ENCODE results near the gene ATP1A3. TPM values are rescaled to one million over a fixed set of nuclear protein-coding genes. Genes with fewer than 3 reads are reported as not detected.
A peak's percentile ranks its signal among the peaks of the same experiment; 100 is the strongest.
"Not testable (repeated sequence)": the region's sequence is repeated elsewhere in the genome, so short reads cannot be mapped to it uniquely, and the experiment has no call there.

Gene ATP1A3
- polyA plus RNA-seq (2013, experiment 1 of 4): 5.3 TPM
- 4.4 TPM for polyA plus RNA-seq (2013, experiment 2 of 4)
- 5.1 TPM for polyA plus RNA-seq (2013, experiment 3 of 4)
- 5.5 TPM for polyA plus RNA-seq (2013, experiment 4 of 4)

GRCh38 chr19:41993612-41994483 lies at the start of gene ATP1A3:
ATP1A3 (minus strand) TSS chr19:41994230; CDS start chr19:41994076, 154 bp downstream.
- H3K4me3 ChIP-seq (ENCODE audit: insufficient read depth, low read depth, low read length): peak within 1 kb of the TSS; percentile 43
- H3K9me3 ChIP-seq (ENCODE audit: control insufficient read depth, low read length): no peaks in the 10 kb centered on the region
- H3K4me1 ChIP-seq (ENCODE audit: control insufficient read depth, insufficient read depth, low read length): peaks cover 5% of the 10 kb centered on the region
- WGBS, 2 experiments: 2% methylated on average over 84 of the region's 84 CpGs
- H3K36me3 ChIP-seq (ENCODE audit: control insufficient read depth, insufficient read depth, low read length): no peaks in the 10 kb centered on the region
- peaks cover 71% of the 10 kb centered on the region for H3K27me3 ChIP-seq (ENCODE audit: control insufficient read depth, insufficient read depth, low read length, poor library complexity, severe bottlenecking)
- no peak within 1 kb of the TSS for H3K27ac ChIP-seq (ENCODE audit: insufficient read depth, low read depth, low read length, poor library complexity, severe bottlenecking)

GRCh38 chr19:42042455-42043170 lies 48.6 kb upstream of the ATP1A3 start:
- Histone ChIP-seq H3K9me3 (ENCODE audit: control insufficient read depth, low read length) (no peaks in the 10 kb centered on the region), H3K27ac (ENCODE audit: insufficient read depth, low read depth, low read length, poor library complexity, severe bottlenecking) (no peak overlapping the region), H3K27me3 (ENCODE audit: control insufficient read depth, insufficient read depth, low read length, poor library complexity, severe bottlenecking) (no peaks in the 10 kb centered on the region), H3K4me3 (ENCODE audit: insufficient read depth, low read depth, low read length) (no peak overlapping the region), H3K36me3 (ENCODE audit: control insufficient read depth, insufficient read depth, low read length) (peaks cover 17% of the 10 kb centered on the region), H3K4me1 (ENCODE audit: control insufficient read depth, insufficient read depth, low read length) (no peaks in the 10 kb centered on the region)
- WGBS, 2 experiments: 97% methylated on average over 30 of the region's 30 CpGs

GRCh38 chr19:42040491-42040890 lies 46.5 kb upstream of the ATP1A3 start:
- not testable (repeated sequence) for H3K4me3 ChIP-seq (ENCODE audit: insufficient read depth, low read depth, low read length); H3K9me3 ChIP-seq (ENCODE audit: control insufficient read depth, low read length); H3K27ac ChIP-seq (ENCODE audit: insufficient read depth, low read depth, low read length, poor library complexity, severe bottlenecking); H3K4me1 ChIP-seq (ENCODE audit: control insufficient read depth, insufficient read depth, low read length); H3K27me3 ChIP-seq (ENCODE audit: control insufficient read depth, insufficient read depth, low read length, poor library complexity, severe bottlenecking)
- WGBS, 2 experiments: 96% methylated on average over 9 of the region's 9 CpGs
- peaks cover 17% of the 10 kb centered on the region for H3K36me3 ChIP-seq (ENCODE audit: control insufficient read depth, insufficient read depth, low read length)

GRCh38 chr19:42040031-42040430 lies 46.0 kb upstream of the ATP1A3 start:
- no peak overlapping the region for H3K27ac ChIP-seq (ENCODE audit: insufficient read depth, low read depth, low read length, poor library complexity, severe bottlenecking)
- H3K27me3 ChIP-seq (ENCODE audit: control insufficient read depth, insufficient read depth, low read length, poor library complexity, severe bottlenecking): no peaks in the 10 kb centered on the region
- H3K36me3 ChIP-seq (ENCODE audit: control insufficient read depth, insufficient read depth, low read length): peaks cover 17% of the 10 kb centered on the region
- H3K4me1 ChIP-seq (ENCODE audit: control insufficient read depth, insufficient read depth, low read length): no peaks in the 10 kb centered on the region
- no peak overlapping the region for H3K4me3 ChIP-seq (ENCODE audit: insufficient read depth, low read depth, low read length)
- H3K9me3 ChIP-seq (ENCODE audit: control insufficient read depth, low read length): no peaks in the 10 kb centered on the region

GRCh38 chr19:42038666-42039065 lies 44.6 kb upstream of the ATP1A3 start:
- Histone ChIP-seq H3K27ac (ENCODE audit: insufficient read depth, low read depth, low read length, poor library complexity, severe bottlenecking) (no peak overlapping the region), H3K36me3 (ENCODE audit: control insufficient read depth, insufficient read depth, low read length) (peaks cover 17% of the 10 kb centered on the region), H3K4me3 (ENCODE audit: insufficient read depth, low read depth, low read length) (no peak overlapping the region), H3K9me3 (ENCODE audit: control insufficient read depth, low read length) (no peaks in the 10 kb centered on the region), H3K27me3 (ENCODE audit: control insufficient read depth, insufficient read depth, low read length, poor library complexity, severe bottlenecking) (no peaks in the 10 kb centered on the region), H3K4me1 (ENCODE audit: control insufficient read depth, insufficient read depth, low read length) (no peaks in the 10 kb centered on the region)
- WGBS, 2 experiments: 95 to 96% methylated on average over 6 of the region's 6 CpGs

- H3K4me1 ChIP-seq (ENCODE audit: control insufficient read depth, insufficient read depth, low read length): peaks cover 2% of the 10 kb centered on the region
- no peaks in the 10 kb centered on the region for H3K9me3 ChIP-seq (ENCODE audit: control insufficient read depth, low read length)
- 92% methylated on average over 5 of the region's 5 CpGs for WGBS, 2 experiments
- H3K27ac ChIP-seq (ENCODE audit: insufficient read depth, low read depth, low read length, poor library complexity, severe bottlenecking): no peak overlapping the region
- peaks cover 15% of the 10 kb centered on the region for H3K36me3 ChIP-seq (ENCODE audit: control insufficient read depth, insufficient read depth, low read length)
- H3K4me3 ChIP-seq (ENCODE audit: insufficient read depth, low read depth, low read length): no peak overlapping the region
- H3K27me3 ChIP-seq (ENCODE audit: control insufficient read depth, insufficient read depth, low read length, poor library complexity, severe bottlenecking): no peaks in the 10 kb centered on the region
These were observed 43.6 kb upstream of the ATP1A3 start for GRCh38 chr19:42037649-42038048.

GRCh38 chr19:42034640-42035391 lies 40.8 kb upstream of the ATP1A3 start:
- not testable (repeated sequence) for H3K9me3 ChIP-seq (ENCODE audit: control insufficient read depth, low read length); H3K27ac ChIP-seq (ENCODE audit: insufficient read depth, low read depth, low read length, poor library complexity, severe bottlenecking); H3K4me1 ChIP-seq (ENCODE audit: control insufficient read depth, insufficient read depth, low read length); H3K4me3 ChIP-seq (ENCODE audit: insufficient read depth, low read depth, low read length); H3K27me3 ChIP-seq (ENCODE audit: control insufficient read depth, insufficient read depth, low read length, poor library complexity, severe bottlenecking); H3K36me3 ChIP-seq (ENCODE audit: control insufficient read depth, insufficient read depth, low read length)
- WGBS, 2 experiments: 65 to 66% methylated on average over 16 to 17 of the region's 17 CpGs

GRCh38 chr19:42033413-42033812 lies 39.4 kb upstream of the ATP1A3 start:
- H3K4me1 ChIP-seq (ENCODE audit: control insufficient read depth, insufficient read depth, low read length): peaks cover 4% of the 10 kb centered on the region
- no peaks in the 10 kb centered on the region for H3K9me3 ChIP-seq (ENCODE audit: control insufficient read depth, low read length)
- H3K27me3 ChIP-seq (ENCODE audit: control insufficient read depth, insufficient read depth, low read length, poor library complexity, severe bottlenecking): no peaks in the 10 kb centered on the region
- H3K27ac ChIP-seq (ENCODE audit: insufficient read depth, low read depth, low read length, poor library complexity, severe bottlenecking): no peak overlapping the region
- H3K36me3 ChIP-seq (ENCODE audit: control insufficient read depth, insufficient read depth, low read length): peaks cover 4% of the 10 kb centered on the region
- no peak overlapping the region for H3K4me3 ChIP-seq (ENCODE audit: insufficient read depth, low read depth, low read length)
- 96% methylated on average over 5 of the region's 5 CpGs for WGBS, 2 experiments

GRCh38 chr19:42032431-42032830 lies 38.4 kb upstream of the ATP1A3 start:
- H3K27ac ChIP-seq (ENCODE audit: insufficient read depth, low read depth, low read length, poor library complexity, severe bottlenecking): no peak overlapping the region
- H3K4me3 ChIP-seq (ENCODE audit: insufficient read depth, low read depth, low read length): no peak overlapping the region
- H3K9me3 ChIP-seq (ENCODE audit: control insufficient read depth, low read length): no peaks in the 10 kb centered on the region
- no peaks in the 10 kb centered on the region for H3K27me3 ChIP-seq (ENCODE audit: control insufficient read depth, insufficient read depth, low read length, poor library complexity, severe bottlenecking)
- WGBS, 2 experiments: 52% methylated on average over 5 of the region's 5 CpGs
- H3K36me3 ChIP-seq (ENCODE audit: control insufficient read depth, insufficient read depth, low read length): peaks cover 4% of the 10 kb centered on the region
- H3K4me1 ChIP-seq (ENCODE audit: control insufficient read depth, insufficient read depth, low read length): peaks cover 4% of the 10 kb centered on the region

All from ectodermal cell (in vitro differentiated cells).